Endothelial cell (in vitro differentiated cells): ENCODE measurements around the gene AMBP. TPM values are rescaled to one million over a fixed set of nuclear protein-coding genes. Genes with fewer than 3 reads are reported as not detected.

Experiments used
- DNase-seq: peaks from one replicate; pipeline ENCODE4 v3.0.0; 2021; ENCODE audit warnings: low spot score
- H3K27ac Mint-ChIP-seq: one replicate; pipeline ENCODE4 v1.8.0; 2021; ENCODE audit warnings: mixed read lengths, inconsistent platforms; ENCODE audit not compliant: unreplicated experiment
- H3K27me3 Mint-ChIP-seq: one replicate; pipeline ENCODE4 v1.8.0; 2021; ENCODE audit warnings: mild to moderate bottlenecking, moderate library complexity, mixed read lengths, inconsistent platforms; ENCODE audit not compliant: unreplicated experiment
- H3K36me3 Mint-ChIP-seq: one replicate; pipeline ENCODE4 v1.8.0; 2021; ENCODE audit warnings: mild to moderate bottlenecking, low read depth, mixed read lengths, inconsistent platforms; ENCODE audit not compliant: unreplicated experiment
- H3K4me1 Mint-ChIP-seq: one replicate; pipeline ENCODE4 v1.8.0; 2021; ENCODE audit warnings: mild to moderate bottlenecking, mixed read lengths, inconsistent platforms; ENCODE audit not compliant: unreplicated experiment
- H3K4me3 Mint-ChIP-seq: one replicate; pipeline ENCODE4 v1.8.0; 2021; ENCODE audit warnings: mild to moderate bottlenecking, mixed read lengths, inconsistent platforms; ENCODE audit not compliant: unreplicated experiment
- H3K9me3 Mint-ChIP-seq: one replicate; pipeline ENCODE4 v1.8.0; 2021; ENCODE audit warnings: mixed read lengths, inconsistent platforms; ENCODE audit not compliant: unreplicated experiment
- total RNA-seq: library from RNA; stranded (reverse); fragmentation: NEBNext Ultra II Directional; extraction: Animal tissue kit (Norgen Biotek cat#: 25700); gene quantifications from one replicate; pipeline ENCODE4 v1.2.1, GENCODE V29; 2021; ENCODE audit not compliant: unreplicated experiment
- TF ChIP-seq, protein P1 (sequence below): fragments of 200-600 bp; sonication (generic); IDR thresholded peaks from one replicate; pipeline ENCODE4 v1.5.0; 2021; ENCODE audit warnings: antibody characterized with exemption; ENCODE audit not compliant: unreplicated experiment

The AMBP gene
- total RNA-seq, 1 donor from 2014 or later = not detected

DNA sequence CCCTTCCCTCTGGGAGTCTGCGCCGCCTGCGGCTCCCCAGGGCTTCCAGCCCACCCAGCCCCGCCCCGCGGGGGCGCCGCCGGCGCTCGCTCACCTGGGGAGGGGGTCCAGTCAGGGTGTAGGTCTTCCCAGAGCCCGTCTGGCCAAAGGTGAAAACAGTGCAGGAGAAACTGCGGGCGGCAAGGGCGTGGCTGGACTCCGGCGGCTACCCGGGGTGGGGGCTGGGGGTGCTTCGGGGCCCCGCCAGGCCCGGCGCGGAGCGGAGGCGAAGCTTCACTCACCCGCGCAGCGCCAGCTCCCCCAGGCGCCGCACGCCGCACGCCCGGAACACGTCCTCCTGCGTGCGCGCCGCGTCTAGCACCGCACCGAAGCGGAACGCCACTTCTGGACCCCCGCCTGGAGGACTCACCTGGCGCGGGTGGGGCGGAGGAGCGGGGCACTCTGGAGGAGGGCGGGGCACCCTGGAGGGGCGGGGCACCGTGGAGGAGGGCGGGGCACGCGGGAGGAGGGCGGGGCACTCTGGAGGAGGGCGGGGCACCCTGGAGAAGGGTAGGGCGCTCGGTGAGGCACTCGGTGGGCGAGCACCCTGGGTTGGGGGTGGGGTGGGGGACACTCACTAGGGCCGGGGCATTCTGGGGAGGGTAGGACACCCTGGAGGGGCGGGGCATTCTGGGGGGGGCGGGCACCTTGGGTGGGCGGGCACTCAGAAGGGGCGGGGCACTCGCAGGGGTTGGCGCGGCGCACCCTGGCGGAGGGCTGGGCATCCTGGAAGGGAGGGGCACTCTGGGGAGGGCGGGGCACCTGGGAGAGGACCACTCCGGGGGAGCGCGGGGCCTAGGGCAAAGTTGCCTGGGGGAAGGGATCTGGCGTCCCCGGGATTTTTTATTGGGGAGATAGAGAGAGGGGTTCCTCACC, 20.2 kb upstream of the AMBP start:
- no peak overlapping the region for H3K4me3 Mint-ChIP-seq
- peaks cover 4% of the 10 kb centered on the region for H3K9me3 Mint-ChIP-seq
- H3K27me3 Mint-ChIP-seq = peaks cover 28% of the 10 kb centered on the region
- no peaks in the 10 kb centered on the region for H3K36me3 Mint-ChIP-seq
- TF ChIP-seq, protein P1, sequence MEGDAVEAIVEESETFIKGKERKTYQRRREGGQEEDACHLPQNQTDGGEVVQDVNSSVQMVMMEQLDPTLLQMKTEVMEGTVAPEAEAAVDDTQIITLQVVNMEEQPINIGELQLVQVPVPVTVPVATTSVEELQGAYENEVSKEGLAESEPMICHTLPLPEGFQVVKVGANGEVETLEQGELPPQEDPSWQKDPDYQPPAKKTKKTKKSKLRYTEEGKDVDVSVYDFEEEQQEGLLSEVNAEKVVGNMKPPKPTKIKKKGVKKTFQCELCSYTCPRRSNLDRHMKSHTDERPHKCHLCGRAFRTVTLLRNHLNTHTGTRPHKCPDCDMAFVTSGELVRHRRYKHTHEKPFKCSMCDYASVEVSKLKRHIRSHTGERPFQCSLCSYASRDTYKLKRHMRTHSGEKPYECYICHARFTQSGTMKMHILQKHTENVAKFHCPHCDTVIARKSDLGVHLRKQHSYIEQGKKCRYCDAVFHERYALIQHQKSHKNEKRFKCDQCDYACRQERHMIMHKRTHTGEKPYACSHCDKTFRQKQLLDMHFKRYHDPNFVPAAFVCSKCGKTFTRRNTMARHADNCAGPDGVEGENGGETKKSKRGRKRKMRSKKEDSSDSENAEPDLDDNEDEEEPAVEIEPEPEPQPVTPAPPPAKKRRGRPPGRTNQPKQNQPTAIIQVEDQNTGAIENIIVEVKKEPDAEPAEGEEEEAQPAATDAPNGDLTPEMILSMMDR = no peak
- no peak overlapping the region for H3K27ac Mint-ChIP-seq
- DNase-seq = peak; percentile 37
- H3K4me1 Mint-ChIP-seq = peaks cover 4% of the 10 kb centered on the region

DNA sequence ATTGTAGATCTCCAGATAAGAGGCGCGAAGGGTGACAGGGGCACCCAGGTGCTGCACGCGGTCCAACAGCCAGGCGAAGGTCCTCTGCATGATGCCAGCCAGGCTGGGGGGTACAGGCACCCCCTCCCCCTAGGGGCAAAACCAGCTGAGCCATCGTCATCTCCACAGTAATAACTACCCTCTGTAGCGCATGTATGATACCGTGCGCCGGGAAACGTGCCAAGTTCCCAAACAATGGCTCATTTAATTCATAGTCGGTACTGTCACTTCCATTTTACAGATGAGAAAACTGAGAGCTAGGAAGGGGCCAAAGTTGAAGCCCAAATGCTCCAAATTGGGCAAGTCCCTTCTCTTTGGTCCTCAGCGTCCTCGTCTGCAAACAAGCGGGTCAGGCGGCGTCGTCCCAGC, 19.5 kb upstream of the AMBP start:
- Mint-ChIP-seq H3K27ac (no peak overlapping the region), H3K27me3 (peaks cover 28% of the 10 kb centered on the region), H3K9me3 (peaks cover 3% of the 10 kb centered on the region), H3K4me3 (peak overlapping the region; percentile 37), H3K36me3 (no peaks in the 10 kb centered on the region), H3K4me1 (peaks cover 4% of the 10 kb centered on the region)
- no peak for DNase-seq
- TF ChIP-seq, protein P1 = no peak

DNA sequence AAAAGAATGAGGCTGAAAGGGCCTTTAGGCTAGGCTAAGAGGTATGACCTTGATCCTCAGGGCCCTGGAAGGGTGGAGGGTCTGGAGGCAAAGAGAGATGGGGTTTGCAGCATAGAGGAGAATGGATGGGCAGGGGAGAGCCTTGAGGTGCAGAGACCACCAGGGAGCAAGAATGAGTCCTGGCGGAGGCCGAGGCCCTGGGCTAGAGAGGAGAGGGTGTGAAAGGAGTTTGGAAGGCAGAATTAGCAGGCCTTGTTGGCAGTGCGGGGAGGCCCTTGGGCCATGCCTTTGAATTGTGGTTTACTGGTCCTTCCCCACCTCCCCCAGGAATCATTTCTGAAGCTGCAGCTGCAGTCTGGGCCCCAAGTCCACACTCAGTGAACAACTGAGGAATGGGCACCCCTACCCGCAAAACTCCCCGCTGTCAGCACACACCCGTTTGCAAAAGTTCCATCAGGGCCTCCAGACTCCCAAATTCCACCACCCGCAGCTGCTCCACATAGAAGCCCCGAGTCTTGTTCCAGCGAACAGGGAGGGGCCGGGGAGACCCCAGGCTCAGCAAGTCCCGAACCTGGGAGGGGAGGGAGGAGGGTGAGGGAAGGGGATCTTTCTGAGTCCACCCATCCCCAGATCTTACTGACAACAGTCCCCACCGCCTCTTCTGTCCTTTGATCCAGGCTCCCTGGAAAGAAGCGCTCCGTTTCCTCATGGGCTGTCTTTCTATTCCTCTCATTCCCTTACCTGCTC, 18.9 kb upstream of the AMBP start:
- no peak overlapping the region for H3K27ac Mint-ChIP-seq
- H3K36me3 Mint-ChIP-seq = no peaks in the 10 kb centered on the region
- DNase-seq = no peak
- peak overlapping the region; percentile 37 for H3K4me3 Mint-ChIP-seq
- peaks cover 4% of the 10 kb centered on the region for H3K4me1 Mint-ChIP-seq
- TF ChIP-seq, protein P1 = no peak
- H3K27me3 Mint-ChIP-seq = peaks cover 28% of the 10 kb centered on the region
- H3K9me3 Mint-ChIP-seq = no peaks in the 10 kb centered on the region

DNA sequence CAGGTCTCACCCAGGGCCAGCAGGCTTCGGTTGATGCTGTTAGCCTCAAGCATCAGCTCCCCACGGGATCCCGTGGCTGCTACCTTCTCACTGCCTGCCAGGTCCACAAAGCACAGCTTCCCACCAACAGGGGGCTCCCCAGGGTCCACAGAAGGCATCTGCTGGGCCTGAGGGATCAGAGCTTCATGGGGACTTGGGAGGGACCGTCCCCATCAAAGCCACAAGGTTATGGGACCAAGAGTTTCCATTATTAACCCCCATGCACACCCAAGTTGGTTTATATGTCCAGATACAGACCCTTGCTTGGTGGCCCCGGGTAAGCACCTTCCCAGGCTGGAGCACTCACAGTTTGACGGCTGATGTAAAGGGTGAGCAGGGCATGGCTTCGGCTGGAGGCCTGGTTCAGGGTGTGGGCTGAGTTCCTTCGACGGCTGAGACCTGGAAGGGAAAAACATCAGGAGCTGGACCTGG, 18.0 kb upstream of the AMBP start:
- H3K4me3 Mint-ChIP-seq = no peak overlapping the region
- no peaks in the 10 kb centered on the region for H3K36me3 Mint-ChIP-seq
- H3K9me3 Mint-ChIP-seq = no peaks in the 10 kb centered on the region
- H3K4me1 Mint-ChIP-seq = peaks cover 4% of the 10 kb centered on the region
- TF ChIP-seq, protein P1 = no peak
- H3K27me3 Mint-ChIP-seq = peaks cover 28% of the 10 kb centered on the region
- peak; percentile 57 for DNase-seq
- no peak overlapping the region for H3K27ac Mint-ChIP-seq

DNA sequence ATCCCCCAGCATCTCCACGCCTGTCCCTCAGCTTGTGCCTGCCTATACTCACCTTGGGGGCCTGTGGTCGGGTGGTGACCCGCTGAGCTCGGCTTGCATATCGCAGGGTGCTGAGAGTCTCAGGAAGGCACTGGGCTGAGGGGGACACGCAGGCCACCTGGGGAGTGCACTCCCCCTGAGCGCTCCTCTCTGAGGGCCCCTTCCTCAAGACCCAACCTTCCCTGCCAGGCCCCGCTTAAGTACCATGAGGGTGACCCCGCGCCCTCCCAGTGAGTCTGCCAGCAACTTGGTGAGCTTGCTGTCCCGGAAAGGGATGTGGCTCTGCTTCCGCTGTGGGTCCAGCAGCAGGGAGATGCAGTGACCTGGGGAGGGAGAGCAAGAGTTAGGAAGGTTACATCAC, 16.9 kb upstream of the AMBP start:
- Mint-ChIP-seq H3K27ac (no peak overlapping the region), H3K27me3 (peaks cover 23% of the 10 kb centered on the region), H3K4me3 (no peak overlapping the region), H3K9me3 (no peaks in the 10 kb centered on the region), H3K4me1 (peaks cover 4% of the 10 kb centered on the region), H3K36me3 (no peaks in the 10 kb centered on the region)
- TF ChIP-seq, protein P1 = no peak
- no peak for DNase-seq
